Measurements from ENCODE around the gene GALNT2. TPM values are rescaled to one million over a fixed set of nuclear protein-coding genes. Genes with fewer than 3 reads are reported as not detected.

Gene GALNT2
- total and polyA plus RNA-seq, 10 of the 15 experiments (the other 5 are each of a cell fraction or from before 2014, with no cell fraction given): 0.52 to 27.7 (median 16.3) TPM

DNA sequence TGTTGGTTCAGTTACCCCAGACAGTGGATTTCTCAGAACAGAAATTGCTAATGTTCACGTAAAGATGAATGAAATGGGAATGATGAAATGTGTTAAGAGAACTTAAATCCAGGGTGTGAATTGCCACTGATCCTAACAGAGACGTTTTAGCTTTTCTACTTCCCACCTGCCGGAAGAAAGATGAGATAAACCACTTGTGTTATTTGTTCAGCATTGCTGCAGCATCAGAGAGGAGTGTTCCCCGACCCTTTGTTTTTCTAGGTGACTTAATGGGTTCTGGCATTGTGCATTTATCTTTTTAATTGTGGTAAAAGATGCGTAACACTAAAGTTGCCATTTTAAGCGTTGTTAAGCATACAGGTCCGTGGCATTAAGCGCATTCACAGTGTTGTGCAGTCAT is 122.3 kb downstream of the GALNT2 start (continued):
- TF ChIP-seq PBX3 (IDR thresholded peaks at IDR 0.05; ENCODE audit: insufficient replicate concordance, low read depth, low read length) (no peak), CBX5 (IDR thresholded peaks at IDR 0.05; ENCODE audit: low read depth) (no peak), SP1 (IDR thresholded peaks at IDR 0.05; ENCODE audit: low read depth, low read length) (no peak), TBL1XR1 (IDR thresholded peaks at IDR 0.05; ENCODE audit: low read depth, low read length) (no peak), PAX8 (IDR thresholded peaks at IDR 0.05) (no peak), DPF2 (IDR thresholded peaks at IDR 0.05) (no peak), E4F1 (IDR thresholded peaks at IDR 0.05; ENCODE audit: borderline replicate concordance, partially characterized antibody) (no peak), FOS (IDR thresholded peaks at IDR 0.05; ENCODE audit: borderline replicate concordance, extremely low read depth, insufficient read length) (no peak), CREB1 (IDR thresholded peaks at IDR 0.05; ENCODE audit: low read depth) (no peak)
- TF ChIP-seq, protein P1, sequence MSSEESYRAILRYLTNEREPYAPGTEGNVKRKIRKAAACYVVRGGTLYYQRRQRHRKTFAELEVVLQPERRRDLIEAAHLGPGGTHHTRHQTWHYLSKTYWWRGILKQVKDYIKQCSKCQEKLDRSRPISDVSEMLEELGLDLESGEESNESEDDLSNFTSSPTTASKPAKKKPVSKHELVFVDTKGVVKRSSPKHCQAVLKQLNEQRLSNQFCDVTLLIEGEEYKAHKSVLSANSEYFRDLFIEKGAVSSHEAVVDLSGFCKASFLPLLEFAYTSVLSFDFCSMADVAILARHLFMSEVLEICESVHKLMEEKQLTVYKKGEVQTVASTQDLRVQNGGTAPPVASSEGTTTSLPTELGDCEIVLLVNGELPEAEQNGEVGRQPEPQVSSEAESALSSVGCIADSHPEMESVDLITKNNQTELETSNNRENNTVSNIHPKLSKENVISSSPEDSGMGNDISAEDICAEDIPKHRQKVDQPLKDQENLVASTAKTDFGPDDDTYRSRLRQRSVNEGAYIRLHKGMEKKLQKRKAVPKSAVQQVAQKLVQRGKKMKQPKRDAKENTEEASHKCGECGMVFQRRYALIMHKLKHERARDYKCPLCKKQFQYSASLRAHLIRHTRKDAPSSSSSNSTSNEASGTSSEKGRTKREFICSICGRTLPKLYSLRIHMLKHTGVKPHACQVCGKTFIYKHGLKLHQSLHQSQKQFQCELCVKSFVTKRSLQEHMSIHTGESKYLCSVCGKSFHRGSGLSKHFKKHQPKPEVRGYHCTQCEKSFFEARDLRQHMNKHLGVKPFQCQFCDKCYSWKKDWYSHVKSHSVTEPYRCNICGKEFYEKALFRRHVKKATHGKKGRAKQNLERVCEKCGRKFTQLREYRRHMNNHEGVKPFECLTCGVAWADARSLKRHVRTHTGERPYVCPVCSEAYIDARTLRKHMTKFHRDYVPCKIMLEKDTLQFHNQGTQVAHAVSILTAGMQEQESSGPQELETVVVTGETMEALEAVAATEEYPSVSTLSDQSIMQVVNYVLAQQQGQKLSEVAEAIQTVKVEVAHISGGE (CRISPR knock-in tag; IDR thresholded peaks at IDR 0.05): no peak
